ENCODE results near the gene GJD4.

Gene GJD4

DNA sequence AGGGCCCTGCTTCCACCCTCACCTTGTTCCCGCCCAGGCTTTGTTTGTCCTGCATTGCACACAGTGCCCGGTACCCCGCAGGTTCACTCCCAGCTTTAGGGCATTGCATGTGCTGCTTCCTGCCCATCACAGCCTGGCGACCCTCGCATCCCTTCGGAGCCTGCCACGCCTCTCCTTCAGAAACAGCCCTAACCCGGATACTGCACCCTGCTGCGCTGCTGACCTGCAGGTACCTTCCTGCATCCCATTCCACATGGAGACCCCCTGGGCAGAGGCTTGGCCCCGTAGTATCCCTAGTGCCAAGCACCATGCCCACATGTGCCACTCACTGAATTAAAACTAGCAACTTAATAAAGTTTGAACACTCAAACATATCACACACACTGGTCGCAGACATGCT, 19.8 kb upstream of the GJD4 start:
- H3K4me3 ChIP-seq (ENCODE audit: low read depth, low read length) = no peak overlapping the region
- TF ChIP-seq, protein P1, sequence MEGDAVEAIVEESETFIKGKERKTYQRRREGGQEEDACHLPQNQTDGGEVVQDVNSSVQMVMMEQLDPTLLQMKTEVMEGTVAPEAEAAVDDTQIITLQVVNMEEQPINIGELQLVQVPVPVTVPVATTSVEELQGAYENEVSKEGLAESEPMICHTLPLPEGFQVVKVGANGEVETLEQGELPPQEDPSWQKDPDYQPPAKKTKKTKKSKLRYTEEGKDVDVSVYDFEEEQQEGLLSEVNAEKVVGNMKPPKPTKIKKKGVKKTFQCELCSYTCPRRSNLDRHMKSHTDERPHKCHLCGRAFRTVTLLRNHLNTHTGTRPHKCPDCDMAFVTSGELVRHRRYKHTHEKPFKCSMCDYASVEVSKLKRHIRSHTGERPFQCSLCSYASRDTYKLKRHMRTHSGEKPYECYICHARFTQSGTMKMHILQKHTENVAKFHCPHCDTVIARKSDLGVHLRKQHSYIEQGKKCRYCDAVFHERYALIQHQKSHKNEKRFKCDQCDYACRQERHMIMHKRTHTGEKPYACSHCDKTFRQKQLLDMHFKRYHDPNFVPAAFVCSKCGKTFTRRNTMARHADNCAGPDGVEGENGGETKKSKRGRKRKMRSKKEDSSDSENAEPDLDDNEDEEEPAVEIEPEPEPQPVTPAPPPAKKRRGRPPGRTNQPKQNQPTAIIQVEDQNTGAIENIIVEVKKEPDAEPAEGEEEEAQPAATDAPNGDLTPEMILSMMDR (IDR thresholded peaks at IDR 0.05; ENCODE audit: insufficient read depth, low read depth, low read length, missing control alignments) = no peak
- DNase-seq (ENCODE audit: low read depth) = no peak

DNA sequence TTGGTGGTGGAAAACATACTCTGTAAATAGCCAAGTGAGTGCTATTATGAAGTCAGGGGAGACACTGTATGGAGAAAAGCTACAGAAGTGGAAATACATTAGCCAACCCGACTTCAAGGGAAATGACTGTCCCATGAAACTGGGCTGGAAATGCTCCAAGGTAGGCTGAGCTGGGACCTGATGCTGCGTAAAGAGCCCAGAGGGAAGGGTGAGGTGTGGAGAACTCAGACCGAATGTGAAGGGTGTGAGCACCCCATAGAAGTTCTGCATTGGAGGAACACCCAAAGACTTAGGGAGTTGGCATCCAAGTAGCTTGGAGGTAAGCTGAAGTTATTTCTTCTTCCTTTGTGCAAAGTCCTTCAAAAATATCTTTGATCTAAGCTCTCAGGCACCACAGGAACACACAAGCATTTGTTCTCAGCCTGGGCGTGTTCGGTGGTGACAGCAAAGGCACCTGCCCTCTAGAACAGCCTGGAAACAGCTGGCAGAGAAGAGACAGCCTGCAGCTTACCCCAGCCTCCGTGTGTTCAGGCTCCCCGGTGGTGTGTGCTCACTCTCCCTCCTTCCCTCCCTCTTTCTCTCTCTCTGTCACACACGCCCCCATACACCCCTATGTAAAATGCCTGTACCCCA, 19.1 kb upstream of the GJD4 start:
- TF ChIP-seq, protein P1 (IDR thresholded peaks at IDR 0.05; ENCODE audit: insufficient read depth, low read depth, low read length, missing control alignments) = no peak
- no peak overlapping the region for H3K4me3 ChIP-seq (ENCODE audit: low read depth, low read length)
- no peak for DNase-seq (ENCODE audit: low read depth)

DNA sequence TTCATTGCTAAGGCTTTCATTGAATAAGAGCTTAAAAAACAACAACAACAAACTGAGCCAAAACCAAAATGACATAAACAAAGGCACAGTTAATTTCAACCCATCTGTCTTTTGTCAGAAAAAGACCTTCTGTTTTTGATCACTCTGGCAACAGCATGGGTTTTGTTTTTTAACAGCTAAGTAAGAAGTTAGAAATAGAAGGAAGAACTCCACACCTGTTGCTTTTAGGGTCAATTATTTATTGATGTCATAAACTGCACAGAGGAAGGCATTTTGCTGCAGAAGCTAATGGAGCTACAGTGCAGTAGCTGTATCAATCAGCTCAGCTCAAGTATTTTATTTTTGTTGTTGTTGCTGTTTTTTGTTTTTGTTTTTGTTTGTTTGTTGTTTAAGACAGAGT, 16.3 kb upstream of the GJD4 start:
- no peak overlapping the region for H3K4me3 ChIP-seq (ENCODE audit: low read depth, low read length)
- no peak for DNase-seq (ENCODE audit: low read depth)
- TF ChIP-seq, protein P1 (IDR thresholded peaks at IDR 0.05; ENCODE audit: insufficient read depth, low read depth, low read length, missing control alignments) = no peak

DNA sequence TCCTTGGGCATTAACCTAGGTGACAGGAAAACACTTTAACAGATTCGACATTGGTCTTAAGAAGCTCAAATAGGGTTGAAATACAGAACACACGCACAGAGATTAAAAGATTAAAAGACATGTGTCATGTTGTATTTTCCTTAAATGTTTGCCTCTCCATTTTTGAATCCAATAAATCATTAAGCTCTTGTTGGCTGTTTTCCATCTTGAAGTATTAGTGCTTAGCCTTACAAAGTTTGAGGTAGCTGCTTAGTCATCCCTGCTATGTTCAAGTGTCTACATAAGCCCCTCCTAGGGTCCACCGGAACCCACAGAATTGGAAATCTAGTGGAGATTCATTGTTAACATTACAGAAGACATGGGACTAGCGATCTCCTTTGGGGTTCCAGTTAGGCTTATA, 12.7 kb upstream of the GJD4 start:
- TF ChIP-seq, protein P1 (IDR thresholded peaks at IDR 0.05; ENCODE audit: insufficient read depth, low read depth, low read length, missing control alignments) = no peak
- DNase-seq (ENCODE audit: low read depth) = no peak
- H3K4me3 ChIP-seq (ENCODE audit: low read depth, low read length) = no peak overlapping the region

DNA sequence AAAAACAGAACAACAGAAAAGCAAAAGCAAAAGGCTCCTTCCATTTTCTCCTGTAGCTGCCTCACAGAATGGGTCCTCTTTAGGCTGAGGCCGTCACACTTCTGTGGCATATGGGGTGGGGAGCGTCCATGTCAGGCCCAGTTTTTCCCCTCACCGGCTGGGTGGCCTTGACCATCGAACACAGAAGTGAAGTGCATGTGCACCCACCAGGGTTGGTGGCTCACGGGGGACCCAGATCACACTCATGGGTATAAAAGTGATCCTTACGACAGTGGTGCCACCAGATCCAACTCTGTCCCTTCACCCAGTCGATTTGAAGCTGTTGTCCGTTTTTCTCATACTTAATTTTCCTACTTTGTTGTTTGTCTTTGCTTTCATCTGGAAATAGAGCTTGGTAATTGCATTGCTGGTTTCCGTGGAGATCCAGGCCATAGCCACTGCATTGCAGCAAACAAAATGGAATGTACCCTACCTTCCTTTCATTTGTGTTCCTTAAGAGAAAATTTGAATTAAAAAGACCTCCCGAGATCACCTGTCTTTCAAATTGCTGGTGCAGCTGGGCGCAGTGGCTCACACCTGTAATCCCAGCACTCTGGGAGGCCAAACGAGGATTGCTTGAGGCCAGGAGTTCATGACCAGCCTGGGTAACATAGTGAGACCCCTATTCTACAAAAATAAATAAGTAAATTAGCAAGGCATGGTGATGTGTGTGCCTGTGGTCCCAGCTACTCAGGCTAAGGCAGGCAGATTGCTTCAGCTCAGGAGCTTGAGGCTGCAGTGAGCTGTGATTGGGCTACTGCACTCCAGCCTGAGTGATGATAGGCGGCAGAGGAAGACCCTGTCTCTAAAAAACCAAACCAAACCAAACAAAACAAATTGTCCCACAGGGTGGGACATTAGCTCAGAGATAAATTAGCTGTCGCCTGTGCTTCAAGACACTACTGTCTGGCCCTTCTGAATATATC, 10.7 kb upstream of the GJD4 start:
- DNase-seq (ENCODE audit: low read depth) = no peak
- H3K4me3 ChIP-seq (ENCODE audit: low read depth, low read length) = no peak overlapping the region
- TF ChIP-seq, protein P1 (IDR thresholded peaks at IDR 0.05; ENCODE audit: insufficient read depth, low read depth, low read length, missing control alignments) = no peak

DNA sequence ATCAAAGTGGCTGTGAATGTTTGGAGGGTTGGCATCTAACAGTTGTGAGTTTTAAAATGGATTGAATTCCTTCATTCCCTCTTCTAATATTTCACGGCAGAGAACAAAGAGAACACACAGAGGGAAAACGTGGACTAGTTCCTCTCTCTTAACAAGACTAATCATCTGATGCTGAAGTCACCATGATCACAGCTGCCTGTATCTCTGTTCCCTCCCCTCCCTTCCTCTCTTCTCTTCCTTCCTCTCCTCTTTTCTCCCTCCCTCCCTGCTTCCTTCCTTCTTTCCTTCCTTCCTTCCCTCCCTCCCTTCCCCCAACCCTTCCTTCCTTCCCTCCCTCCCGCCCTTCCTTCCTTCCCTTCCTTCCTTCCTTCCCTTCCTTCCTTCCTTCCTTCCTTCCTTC, 10.0 kb upstream of the GJD4 start:
- DNase-seq (ENCODE audit: low read depth) = no peak
- TF ChIP-seq, protein P1 (IDR thresholded peaks at IDR 0.05; ENCODE audit: insufficient read depth, low read depth, low read length, missing control alignments) = no peak
- no peak overlapping the region for H3K4me3 ChIP-seq (ENCODE audit: low read depth, low read length)
